HG03108 (cell line): Measurements from ENCODE around the gene ZNF845.
"Not testable (repeated sequence)": the region's sequence is repeated elsewhere in the genome, so short reads cannot be mapped to it uniquely, and the experiment has no call there.

Experiments used
- ATAC-seq: cut with Tn5 transposase; IDR thresholded peaks from one replicate; pipeline ENCODE4 v1.9.1; 2021; ENCODE audit warnings: moderate library complexity; ENCODE audit not compliant: unreplicated experiment

Gene ZNF845

DNA sequence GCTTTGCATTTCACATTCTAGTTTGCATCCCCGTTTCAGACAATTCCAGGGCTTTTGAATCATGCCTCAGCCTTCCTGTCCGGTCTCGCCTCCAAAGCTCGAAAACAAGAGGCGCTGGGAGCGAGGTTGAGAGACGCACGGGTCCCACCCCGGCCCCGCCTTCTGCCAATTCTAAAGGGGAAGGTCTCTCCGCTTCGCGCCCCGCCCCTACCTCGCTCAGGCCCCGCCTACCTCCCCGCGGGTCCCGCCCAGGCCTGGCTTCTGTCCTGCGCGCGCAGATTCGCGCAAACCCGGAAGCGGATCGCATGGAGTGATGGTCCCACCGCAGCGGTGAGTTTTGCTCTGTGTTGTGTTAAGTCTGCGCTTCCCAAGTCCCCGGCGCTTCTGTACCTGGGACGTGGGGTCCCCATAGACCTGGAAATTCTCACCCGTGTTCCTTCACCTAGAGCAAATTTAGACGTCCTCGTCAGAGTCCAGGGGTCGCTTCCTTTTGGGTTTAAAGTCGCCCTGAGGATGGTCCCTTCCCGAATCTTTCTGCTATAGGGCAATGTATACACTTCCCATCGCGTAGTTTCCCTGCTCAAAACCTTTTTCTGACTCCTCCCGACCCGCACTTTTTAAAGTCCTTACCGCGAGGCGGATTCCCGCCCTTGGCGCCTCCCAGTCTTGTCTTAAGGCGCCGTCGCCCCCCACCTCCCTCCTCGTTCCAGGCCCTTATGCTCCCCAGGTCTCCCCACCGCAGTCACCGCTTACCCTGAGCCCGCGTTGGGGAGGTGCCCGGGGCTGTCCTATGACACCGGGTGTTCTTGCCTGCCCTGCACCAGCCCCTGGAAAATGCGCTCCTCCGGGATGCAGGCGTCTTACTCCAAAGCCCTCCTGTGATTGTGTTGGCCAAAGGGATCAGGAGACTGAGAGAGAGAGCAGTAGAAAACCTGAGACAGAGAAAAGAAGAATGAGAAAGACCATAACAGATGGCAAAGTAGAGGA lies at the start of gene ZNF845:
ZNF845 (plus strand) TSS at position 287 of the 987 bp plus-strand sequence. CDS start 7,559 bp downstream, outside the sequence.
- peak; percentile 94 for ATAC-seq

GRCh38 chr19:53285087-53285486 lies 48.5 kb upstream of the ZNF845 start:
- no peak for ATAC-seq

DNA sequence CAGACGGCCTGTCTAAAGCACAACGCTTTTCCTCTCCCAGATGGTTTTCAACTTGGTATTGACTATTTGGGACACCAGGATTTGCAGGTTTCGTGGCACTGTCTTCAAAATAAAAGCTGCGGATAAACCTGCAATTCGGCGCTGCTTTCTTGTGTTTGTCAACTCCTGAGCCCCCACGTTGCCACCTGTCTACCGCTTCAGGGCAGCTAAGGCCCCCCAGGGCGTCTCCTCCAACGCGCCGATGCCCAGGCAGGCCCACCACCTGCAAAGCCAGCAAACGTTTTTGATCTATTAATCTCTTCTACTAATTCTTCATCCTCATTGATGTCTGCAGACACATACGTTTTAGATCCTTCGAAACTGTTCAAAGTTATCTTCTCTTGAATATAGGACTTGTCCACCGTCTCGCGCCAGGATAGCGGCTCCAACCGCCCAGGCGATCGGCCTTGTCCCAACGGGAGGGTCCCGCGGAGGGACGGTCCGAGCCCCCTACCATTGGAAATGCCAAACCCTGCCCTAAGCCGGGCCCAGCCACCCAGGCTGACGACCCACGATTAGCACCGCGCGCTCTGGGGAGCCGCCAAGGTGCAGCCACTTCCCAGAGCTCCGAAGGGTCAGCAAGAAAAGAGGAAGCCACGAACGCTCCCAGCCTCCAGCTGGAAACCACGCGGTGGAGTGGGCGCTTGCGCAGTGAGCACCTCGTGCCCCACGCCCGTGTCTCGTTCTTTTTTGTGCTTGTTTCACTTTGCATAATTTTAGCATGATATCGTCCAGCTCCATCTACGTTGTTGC lies 42.6 kb upstream of the ZNF845 start:
- ATAC-seq = no peak

GRCh38 chr19:53294786-53295441 lies 38.6 kb upstream of the ZNF845 start:
- ATAC-seq = no peak

- ATAC-seq = not testable (repeated sequence)
These were observed 32.2 kb upstream of the ZNF845 start for GRCh38 chr19:53301341-53301740.

DNA sequence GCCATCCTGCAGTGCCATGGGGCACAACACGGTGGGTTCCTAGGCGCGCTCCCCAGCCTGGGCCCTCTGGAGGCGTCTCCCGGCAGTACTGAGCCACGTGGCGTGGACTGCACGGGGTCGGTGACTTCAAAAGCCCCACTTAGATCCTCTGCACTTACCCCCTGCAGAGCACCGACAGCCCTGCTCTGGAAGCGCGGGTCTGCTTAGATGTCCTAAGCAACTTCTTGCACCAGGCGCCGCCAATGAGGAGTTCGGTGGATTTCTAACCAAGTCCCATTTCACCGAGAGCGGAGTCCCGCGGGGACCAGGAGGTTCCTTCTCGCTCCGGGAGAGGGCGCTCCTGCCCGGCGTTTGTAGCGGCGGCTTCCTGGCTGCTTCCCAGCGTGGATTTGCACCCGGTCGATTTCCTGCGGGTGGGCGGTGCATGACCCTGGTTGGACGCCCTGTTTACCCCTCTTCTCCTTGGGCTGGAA lies 25.2 kb upstream of the ZNF845 start:
- ATAC-seq = no peak

DNA sequence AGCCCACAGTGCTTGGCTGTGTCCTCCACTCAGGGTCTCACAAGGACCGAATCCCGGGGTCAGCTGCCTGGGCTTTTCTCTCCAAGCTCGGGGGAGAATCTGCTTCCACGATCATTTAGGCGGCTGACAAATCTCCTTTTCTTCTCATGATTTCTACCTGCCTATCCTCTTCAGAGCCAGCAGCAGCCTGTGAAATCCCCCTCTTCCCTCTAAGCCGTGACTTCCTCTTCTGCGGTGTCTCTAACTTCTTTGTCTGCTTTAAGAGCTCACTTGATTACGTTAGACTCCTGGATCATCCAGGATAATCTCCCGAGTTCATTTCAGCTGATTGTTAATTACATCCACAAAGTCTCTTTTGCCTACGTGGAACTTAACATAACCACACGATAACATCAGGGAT lies 22.5 kb upstream of the ZNF845 start:
- no peak for ATAC-seq

DNA sequence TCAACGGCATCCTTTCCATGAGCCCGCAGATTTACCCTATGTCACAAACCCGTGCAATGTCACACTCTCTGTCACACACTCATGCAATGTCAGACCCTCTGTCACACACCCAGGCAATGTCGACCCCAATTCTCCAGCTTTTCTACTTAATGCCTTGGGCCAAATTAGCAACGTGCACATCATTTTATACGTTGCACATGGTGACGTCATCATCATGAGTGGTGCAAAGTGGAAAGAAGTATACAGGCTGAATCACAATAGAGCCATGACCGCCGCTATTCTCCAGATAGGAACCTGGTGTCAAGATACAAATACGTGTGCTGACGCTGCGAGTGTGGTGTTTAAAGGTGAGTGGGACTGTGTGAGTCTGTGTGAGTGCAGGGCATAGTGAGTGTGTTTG lies 21.7 kb upstream of the ZNF845 start:
- no peak for ATAC-seq

GRCh38 chr19:53328967-53329366 lies 4.6 kb upstream of the ZNF845 start:
- ATAC-seq = no peak

DNA sequence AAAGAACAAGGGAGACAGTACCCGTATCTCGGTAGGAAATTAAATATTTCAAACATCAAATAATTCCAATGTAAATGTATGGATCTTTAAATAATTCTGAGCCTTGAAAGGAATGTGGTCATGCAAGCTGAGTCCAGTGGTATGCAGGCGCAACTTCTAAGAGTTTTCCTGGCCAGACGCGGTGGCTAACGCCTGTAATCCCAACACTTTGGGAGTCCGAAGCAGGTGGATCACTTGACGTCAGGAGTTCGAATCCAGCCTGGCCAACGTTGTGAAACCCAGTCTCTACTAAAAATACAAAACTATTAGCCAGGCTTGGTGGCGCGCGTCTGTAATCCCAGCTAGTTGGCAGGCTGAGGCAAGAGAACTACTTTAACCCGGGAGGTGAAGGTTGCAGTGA lies 1.1 kb upstream of the ZNF845 start:
- no peak for ATAC-seq

- ATAC-seq = peak; percentile 6
These were observed 485 bp upstream of the ZNF845 start for GRCh38 chr19:53333066-53333462.

GRCh38 chr19:53344403-53344802 lies 10.9 kb downstream of the ZNF845 start:
- ATAC-seq = not testable (repeated sequence)

- ATAC-seq = no peak
These were observed 22.2 kb downstream of the ZNF845 start for GRCh38 chr19:53355739-53356138.

DNA sequence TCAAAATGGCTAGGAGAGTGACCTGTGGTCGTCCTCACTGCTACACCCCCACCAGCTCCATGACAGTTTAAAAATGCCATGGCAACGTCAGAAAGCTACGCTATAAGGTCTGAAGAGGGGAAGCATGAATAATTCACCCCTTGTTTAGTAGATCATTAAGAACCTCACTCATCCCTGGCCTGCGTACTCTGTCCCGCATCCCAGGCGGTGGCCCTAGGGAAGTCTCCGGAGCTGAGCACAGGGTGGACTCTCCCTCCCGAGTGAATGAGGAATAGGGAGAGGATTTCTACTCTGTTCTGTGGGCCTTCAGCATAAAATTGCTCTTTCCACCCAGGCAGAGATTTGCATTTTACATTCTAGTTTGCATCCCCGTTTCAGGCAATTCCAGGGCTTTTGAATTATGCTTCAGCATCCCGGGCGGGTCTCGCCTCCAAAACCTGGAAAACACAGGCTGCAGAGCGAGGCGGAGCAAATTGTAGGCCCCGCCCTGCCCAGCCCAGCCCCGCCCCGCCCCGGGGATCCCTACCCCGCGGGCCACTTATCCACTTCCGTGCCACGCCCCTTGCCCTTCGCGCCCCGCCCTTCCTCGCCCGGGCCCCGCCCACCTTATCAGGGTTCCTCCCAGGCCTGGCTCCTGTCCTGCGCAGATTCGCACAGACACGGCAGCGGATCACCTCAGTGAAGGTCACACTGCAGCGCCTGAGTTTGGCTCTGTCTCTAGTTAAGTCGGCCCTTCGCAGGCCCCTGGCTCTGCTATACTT lies 24.5 kb downstream of the ZNF845 start:
- no peak for ATAC-seq

DNA sequence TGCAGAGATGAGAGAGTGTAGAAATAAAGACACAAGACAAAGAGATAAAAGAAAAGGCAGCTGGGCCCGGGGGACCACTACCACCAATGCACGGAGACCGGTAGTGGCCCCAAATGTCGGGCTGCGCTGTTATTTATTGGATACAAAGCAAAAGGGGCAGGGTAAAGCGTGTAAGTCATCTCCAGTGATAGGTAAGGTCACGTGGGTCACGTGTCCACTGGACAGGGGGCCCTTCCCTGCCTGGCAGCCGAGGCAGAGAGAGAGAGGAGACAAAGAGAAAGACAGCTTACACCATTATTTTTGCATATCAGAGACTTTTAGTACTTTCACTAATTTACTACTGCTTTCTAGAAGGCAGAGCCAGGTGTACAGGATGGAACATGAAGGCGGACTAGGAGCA lies 26.5 kb downstream of the ZNF845 start:
- not testable (repeated sequence) for ATAC-seq

GRCh38 chr19:53365134-53365898 lies 31.8 kb downstream of the ZNF845 start, which contains the start of gene ZNF525:
Gene ZNF525, plus strand, starts transcription at chr19:53365705. Its CDS starts 6,577 bp downstream, at chr19:53372282.
- peak; percentile 92 for ATAC-seq

DNA sequence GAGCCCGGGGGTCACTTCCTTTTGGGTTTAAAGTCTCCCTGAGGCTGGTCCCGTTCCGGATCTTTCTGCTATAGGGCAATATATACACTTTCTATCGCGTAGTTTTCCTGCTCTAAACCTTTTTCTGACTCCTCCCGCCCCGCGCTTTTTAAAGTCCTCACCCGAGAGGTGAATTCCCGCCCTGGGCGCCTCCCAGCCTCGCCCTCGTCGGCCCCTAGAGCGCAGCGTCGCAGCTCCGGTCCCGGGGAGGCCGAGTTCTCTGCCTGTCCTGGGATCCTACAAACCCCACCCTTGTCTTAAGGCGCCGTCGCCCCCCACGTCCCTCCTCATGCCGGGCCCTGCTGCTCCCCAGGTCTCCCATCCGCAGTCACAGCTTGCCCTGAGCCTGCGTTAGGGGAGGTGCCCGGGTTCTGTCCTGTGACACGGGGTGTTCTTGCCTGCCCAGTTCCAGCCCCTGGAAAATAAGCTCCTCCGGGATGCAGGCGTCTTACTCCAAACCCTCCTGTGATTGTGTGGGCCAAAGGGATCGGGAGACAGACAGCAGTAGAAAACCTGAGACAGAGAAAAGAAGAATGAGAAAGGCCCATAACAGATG lies 32.4 kb downstream of the ZNF845 start:
- ATAC-seq = peak; percentile 25

- no peak for ATAC-seq
These were observed 38.6 kb downstream of the ZNF845 start for GRCh38 chr19:53372196-53372595.

DNA sequence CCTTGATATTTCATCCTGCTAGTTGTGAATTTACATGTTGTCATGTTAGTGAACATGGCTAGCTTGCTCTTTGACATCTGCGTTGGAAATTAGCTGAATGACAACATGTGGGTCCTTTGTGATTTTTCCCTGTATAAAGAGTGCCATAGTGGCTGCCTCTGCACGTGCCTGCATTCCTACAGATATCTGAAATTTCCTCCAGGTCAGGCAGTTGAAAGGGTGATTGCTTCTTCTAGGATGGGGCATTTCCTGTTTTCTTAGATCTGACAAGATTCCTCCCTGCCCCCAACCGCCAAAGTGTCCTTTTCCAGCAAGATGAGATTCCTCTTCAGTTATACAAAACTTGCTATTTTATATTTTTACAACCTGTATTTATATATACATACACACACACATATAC lies 40.7 kb downstream of the ZNF845 start:
- no peak for ATAC-seq
